ENCODE results near the gene KIAA1958. TPM values are rescaled to one million over a fixed set of nuclear protein-coding genes. Genes with fewer than 3 reads are reported as not detected.

The KIAA1958 gene
- 10.2 TPM for polyA plus RNA-seq (2013, experiment 1 of 2)
- polyA plus RNA-seq (2013, experiment 2 of 2): 10.3 TPM

DNA sequence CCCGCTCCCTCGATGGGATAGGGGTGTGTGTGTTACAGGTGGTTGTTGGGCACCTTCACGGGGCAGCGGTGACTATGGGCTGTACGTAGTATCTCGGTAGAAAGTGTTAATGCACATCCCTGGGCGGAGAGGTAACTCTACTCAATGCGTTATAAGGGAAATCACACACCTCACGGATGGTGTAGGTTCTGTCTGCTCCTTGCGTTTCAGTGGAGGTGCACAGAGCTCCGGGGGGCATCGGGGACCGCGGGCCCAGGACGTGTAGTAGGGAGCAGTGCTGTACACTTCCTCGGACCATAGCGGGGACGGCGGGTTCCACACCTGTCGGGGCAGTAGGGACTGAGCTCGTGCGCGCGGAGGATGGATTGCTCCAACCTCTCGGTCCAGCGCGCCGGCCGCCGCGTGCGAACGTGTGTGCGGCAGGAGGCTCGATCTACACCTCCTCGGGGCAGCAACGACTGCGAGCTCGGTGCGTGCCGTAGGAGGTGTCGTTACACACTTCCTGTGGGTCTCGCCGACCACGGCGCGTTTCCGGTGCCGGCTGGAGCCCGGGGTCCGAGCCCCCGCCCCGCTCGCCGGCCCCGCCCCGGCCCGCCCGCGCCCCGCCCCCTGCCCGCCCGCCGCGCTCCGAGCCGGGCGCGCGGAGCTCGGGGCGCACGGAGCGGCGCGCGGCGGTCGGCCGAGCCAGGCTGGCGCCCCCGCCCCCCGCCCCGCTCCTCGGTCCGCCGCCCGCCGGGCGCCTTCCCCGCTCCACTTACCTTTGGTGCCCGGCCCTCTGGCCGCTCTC lies at the start of gene KIAA1958:
Gene KIAA1958 (plus strand): TSS at position 607 of the 787 bp plus-strand sequence. CDS start 87,254 bp downstream, outside the sequence.
- Histone ChIP-seq H3K23ac (ENCODE audit: low read length) (peak within 1 kb of the TSS; percentile 90), H3K9ac (ENCODE audit: low read length) (peak within 1 kb of the TSS; percentile 89), H2BK15ac (replicated peaks; ENCODE audit: low read depth) (no peak within 1 kb of the TSS), H3K56ac (ENCODE audit: low read length) (peak within 1 kb of the TSS; percentile 98), H3K18ac (ENCODE audit: low read length) (peak within 1 kb of the TSS; percentile 99), H2AK5ac (ENCODE audit: low read length) (no peak within 1 kb of the TSS), H3K4ac (ENCODE audit: low read depth, low read length) (peak within 1 kb of the TSS; percentile 84), H3K4me2 (ENCODE audit: low read length) (peak within 1 kb of the TSS; percentile 92), H3K4me1 (ENCODE audit: control insufficient read depth, low read depth, low read length) (peaks cover 5% of the 10 kb centered on the region), H3K36me3 (ENCODE audit: control insufficient read depth, insufficient read depth, low read length) (no peaks in the 10 kb centered on the region), H3K27me3 (ENCODE audit: insufficient read depth, low read length, poor library complexity) (no peaks in the 10 kb centered on the region), H3K27ac (ENCODE audit: low read depth, low read length) (peak within 1 kb of the TSS; percentile 91), H4K8ac (ENCODE audit: low read depth, low read length) (peak within 1 kb of the TSS; percentile 31), H4K5ac (ENCODE audit: low read length) (no peak within 1 kb of the TSS), H3K79me2 (ENCODE audit: control insufficient read depth, insufficient read depth, low read length) (peaks cover 31% of the 10 kb centered on the region), H3K4me3 (ENCODE audit: low read length) (peak within 1 kb of the TSS; percentile 88), H2BK120ac (ENCODE audit: low read depth, low read length) (peak within 1 kb of the TSS; percentile 89), H3K79me1 (ENCODE audit: low read length) (peaks cover 5% of the 10 kb centered on the region), H2BK5ac (ENCODE audit: low read length) (peak within 1 kb of the TSS; percentile 17)
- no CpG with 5 or more reads among the region's 93 CpGs for WGBS (ENCODE audit: extremely low coverage, insufficient coverage, low lambda C conversion rate)
- DNase-seq: peak; percentile 87

- no peaks in the 10 kb centered on the region for H3K79me2 ChIP-seq (ENCODE audit: control insufficient read depth, insufficient read depth, low read length)
- no peaks in the 10 kb centered on the region for H3K4me1 ChIP-seq (ENCODE audit: control insufficient read depth, low read depth, low read length)
- H4K5ac ChIP-seq (ENCODE audit: low read length): no peak overlapping the region
- H2BK120ac ChIP-seq (ENCODE audit: low read depth, low read length): no peak overlapping the region
- no peak overlapping the region for H3K4me3 ChIP-seq (ENCODE audit: low read length)
- no peak overlapping the region for H3K27ac ChIP-seq (ENCODE audit: low read depth, low read length)
- H3K36me3 ChIP-seq (ENCODE audit: control insufficient read depth, insufficient read depth, low read length): no peaks in the 10 kb centered on the region
- no peak overlapping the region for H2BK5ac ChIP-seq (ENCODE audit: low read length)
- H3K4me2 ChIP-seq (ENCODE audit: low read length): no peak overlapping the region
- H3K79me1 ChIP-seq (ENCODE audit: low read length): no peaks in the 10 kb centered on the region
- H4K8ac ChIP-seq (ENCODE audit: low read depth, low read length): no peak overlapping the region
- no peak overlapping the region for H3K4ac ChIP-seq (ENCODE audit: low read depth, low read length)
- WGBS (ENCODE audit: extremely low coverage, insufficient coverage, low lambda C conversion rate): no CpG with 5 or more reads among the region's 2 CpGs
- H3K18ac ChIP-seq (ENCODE audit: low read length): no peak overlapping the region
- no peak overlapping the region for H2BK15ac ChIP-seq (replicated peaks; ENCODE audit: low read depth)
- H3K27me3 ChIP-seq (ENCODE audit: insufficient read depth, low read length, poor library complexity): no peaks in the 10 kb centered on the region
- H3K9ac ChIP-seq (ENCODE audit: low read length): no peak overlapping the region
- no peak overlapping the region for H3K23ac ChIP-seq (ENCODE audit: low read length)
- no peak overlapping the region for H2AK5ac ChIP-seq (ENCODE audit: low read length)
- no peak for DNase-seq
- no peak overlapping the region for H3K56ac ChIP-seq (ENCODE audit: low read length)
Observed at GRCh38 chr9:112437406-112437805, 49.2 kb upstream of the KIAA1958 start.

GRCh38 chr9:112439171-112439570 lies 47.5 kb upstream of the KIAA1958 start:
- H3K56ac ChIP-seq (ENCODE audit: low read length): no peak overlapping the region
- no peak overlapping the region for H4K8ac ChIP-seq (ENCODE audit: low read depth, low read length)
- no peak overlapping the region for H3K18ac ChIP-seq (ENCODE audit: low read length)
- no peak overlapping the region for H3K4me3 ChIP-seq (ENCODE audit: low read length)
- H3K4me1 ChIP-seq (ENCODE audit: control insufficient read depth, low read depth, low read length): no peaks in the 10 kb centered on the region
- H3K79me2 ChIP-seq (ENCODE audit: control insufficient read depth, insufficient read depth, low read length): no peaks in the 10 kb centered on the region
- H3K4ac ChIP-seq (ENCODE audit: low read depth, low read length): no peak overlapping the region
- no peak overlapping the region for H3K23ac ChIP-seq (ENCODE audit: low read length)
- DNase-seq: no peak
- H3K27me3 ChIP-seq (ENCODE audit: insufficient read depth, low read length, poor library complexity): no peaks in the 10 kb centered on the region
- H2BK120ac ChIP-seq (ENCODE audit: low read depth, low read length): no peak overlapping the region
- H3K4me2 ChIP-seq (ENCODE audit: low read length): no peak overlapping the region
- no CpG with 5 or more reads among the region's 2 CpGs for WGBS (ENCODE audit: extremely low coverage, insufficient coverage, low lambda C conversion rate)
- no peak overlapping the region for H3K9ac ChIP-seq (ENCODE audit: low read length)
- no peaks in the 10 kb centered on the region for H3K36me3 ChIP-seq (ENCODE audit: control insufficient read depth, insufficient read depth, low read length)
- H2BK15ac ChIP-seq (replicated peaks; ENCODE audit: low read depth): no peak overlapping the region
- no peak overlapping the region for H2BK5ac ChIP-seq (ENCODE audit: low read length)
- no peak overlapping the region for H4K5ac ChIP-seq (ENCODE audit: low read length)
- H3K27ac ChIP-seq (ENCODE audit: low read depth, low read length): no peak overlapping the region
- no peaks in the 10 kb centered on the region for H3K79me1 ChIP-seq (ENCODE audit: low read length)
- H2AK5ac ChIP-seq (ENCODE audit: low read length): no peak overlapping the region

DNA sequence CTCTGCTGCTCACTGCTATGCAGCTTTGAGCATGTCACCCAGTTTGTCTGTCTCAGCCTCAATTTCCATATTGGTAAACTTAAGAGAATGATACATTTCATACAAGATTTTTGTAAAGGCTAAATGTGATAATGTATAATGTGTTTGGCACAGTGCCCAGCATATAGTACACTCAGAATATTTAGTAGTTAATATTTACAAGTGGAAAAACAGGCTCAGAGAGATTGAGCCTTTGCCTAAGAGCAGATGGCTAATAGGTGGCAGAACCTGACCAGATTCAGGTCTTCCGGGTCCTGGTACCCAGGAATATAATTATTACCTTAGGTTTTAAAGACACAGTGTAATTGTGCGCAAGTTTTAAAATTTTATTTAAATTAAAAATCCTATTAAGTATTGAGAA lies 46.8 kb upstream of the KIAA1958 start:
- Histone ChIP-seq H3K79me1 (ENCODE audit: low read length) (no peaks in the 10 kb centered on the region), H2AK5ac (ENCODE audit: low read length) (no peak overlapping the region), H3K27me3 (ENCODE audit: insufficient read depth, low read length, poor library complexity) (no peaks in the 10 kb centered on the region), H3K9ac (ENCODE audit: low read length) (no peak overlapping the region), H4K5ac (ENCODE audit: low read length) (no peak overlapping the region), H3K27ac (ENCODE audit: low read depth, low read length) (no peak overlapping the region), H3K4ac (ENCODE audit: low read depth, low read length) (no peak overlapping the region), H3K23ac (ENCODE audit: low read length) (no peak overlapping the region), H2BK15ac (replicated peaks; ENCODE audit: low read depth) (no peak overlapping the region), H3K36me3 (ENCODE audit: control insufficient read depth, insufficient read depth, low read length) (no peaks in the 10 kb centered on the region), H2BK120ac (ENCODE audit: low read depth, low read length) (no peak overlapping the region), H3K79me2 (ENCODE audit: control insufficient read depth, insufficient read depth, low read length) (no peaks in the 10 kb centered on the region), H3K4me1 (ENCODE audit: control insufficient read depth, low read depth, low read length) (no peaks in the 10 kb centered on the region), H3K4me3 (ENCODE audit: low read length) (no peak overlapping the region), H3K18ac (ENCODE audit: low read length) (no peak overlapping the region), H4K8ac (ENCODE audit: low read depth, low read length) (no peak overlapping the region), H3K4me2 (ENCODE audit: low read length) (no peak overlapping the region), H3K56ac (ENCODE audit: low read length) (no peak overlapping the region), H2BK5ac (ENCODE audit: low read length) (no peak overlapping the region)
- no peak for DNase-seq
- no CpG with 5 or more reads among the region's 2 CpGs for WGBS (ENCODE audit: extremely low coverage, insufficient coverage, low lambda C conversion rate)

- Histone ChIP-seq H2BK15ac (replicated peaks; ENCODE audit: low read depth) (no peak overlapping the region), H3K79me2 (ENCODE audit: control insufficient read depth, insufficient read depth, low read length) (no peaks in the 10 kb centered on the region), H3K9ac (ENCODE audit: low read length) (no peak overlapping the region), H3K36me3 (ENCODE audit: control insufficient read depth, insufficient read depth, low read length) (no peaks in the 10 kb centered on the region), H2AK5ac (ENCODE audit: low read length) (no peak overlapping the region), H3K23ac (ENCODE audit: low read length) (no peak overlapping the region), H3K4ac (ENCODE audit: low read depth, low read length) (no peak overlapping the region), H3K56ac (ENCODE audit: low read length) (no peak overlapping the region), H4K8ac (ENCODE audit: low read depth, low read length) (no peak overlapping the region), H2BK120ac (ENCODE audit: low read depth, low read length) (no peak overlapping the region), H3K4me1 (ENCODE audit: control insufficient read depth, low read depth, low read length) (no peaks in the 10 kb centered on the region), H3K27me3 (ENCODE audit: insufficient read depth, low read length, poor library complexity) (no peaks in the 10 kb centered on the region), H3K4me3 (ENCODE audit: low read length) (no peak overlapping the region), H3K79me1 (ENCODE audit: low read length) (no peaks in the 10 kb centered on the region), H3K18ac (ENCODE audit: low read length) (no peak overlapping the region), H4K5ac (ENCODE audit: low read length) (no peak overlapping the region), H3K4me2 (ENCODE audit: low read length) (no peak overlapping the region), H2BK5ac (ENCODE audit: low read length) (no peak overlapping the region), H3K27ac (ENCODE audit: low read depth, low read length) (no peak overlapping the region)
- peak; percentile 7 for DNase-seq
Observed at GRCh38 chr9:112443200-112443599, 43.4 kb upstream of the KIAA1958 start.

DNA sequence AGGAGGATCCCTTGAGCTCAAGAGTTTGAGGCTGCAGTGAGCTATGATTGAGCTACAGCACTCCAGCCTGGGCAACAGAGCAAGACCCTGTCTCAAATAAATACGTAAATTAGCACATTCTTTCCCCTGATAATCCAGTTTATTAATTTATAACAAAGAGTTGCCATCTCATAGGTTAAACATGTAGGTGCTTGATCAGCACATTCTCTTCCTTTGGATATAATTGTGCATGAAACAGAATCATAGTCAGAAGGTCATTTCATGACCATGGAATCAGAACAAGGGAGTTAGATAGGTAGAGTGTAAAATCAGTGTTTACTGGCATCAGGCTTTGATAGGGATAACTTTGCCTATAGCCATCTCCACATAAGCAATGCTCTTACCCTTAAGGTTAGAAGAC lies 43.0 kb upstream of the KIAA1958 start:
- Histone ChIP-seq H3K36me3 (ENCODE audit: control insufficient read depth, insufficient read depth, low read length) (no peaks in the 10 kb centered on the region), H2BK5ac (ENCODE audit: low read length) (no peak overlapping the region), H2BK120ac (ENCODE audit: low read depth, low read length) (no peak overlapping the region)

More for the DNA sequence above, 43.0 kb upstream of the KIAA1958 start:
- Histone ChIP-seq H3K18ac (ENCODE audit: low read length) (no peak overlapping the region), H3K4ac (ENCODE audit: low read depth, low read length) (no peak overlapping the region), H2AK5ac (ENCODE audit: low read length) (no peak overlapping the region), H3K4me3 (ENCODE audit: low read length) (no peak overlapping the region), H3K79me2 (ENCODE audit: control insufficient read depth, insufficient read depth, low read length) (no peaks in the 10 kb centered on the region), H3K79me1 (ENCODE audit: low read length) (no peaks in the 10 kb centered on the region), H4K8ac (ENCODE audit: low read depth, low read length) (no peak overlapping the region), H3K4me1 (ENCODE audit: control insufficient read depth, low read depth, low read length) (no peaks in the 10 kb centered on the region), H4K5ac (ENCODE audit: low read length) (no peak overlapping the region), H3K56ac (ENCODE audit: low read length) (no peak overlapping the region), H3K9ac (ENCODE audit: low read length) (no peak overlapping the region), H3K27ac (ENCODE audit: low read depth, low read length) (no peak overlapping the region), H3K23ac (ENCODE audit: low read length) (no peak overlapping the region), H3K4me2 (ENCODE audit: low read length) (no peak overlapping the region), H2BK15ac (replicated peaks; ENCODE audit: low read depth) (no peak overlapping the region), H3K27me3 (ENCODE audit: insufficient read depth, low read length, poor library complexity) (no peaks in the 10 kb centered on the region)
- WGBS (ENCODE audit: extremely low coverage, insufficient coverage, low lambda C conversion rate): no CpG with 5 or more reads among the region's 1 CpG
- DNase-seq: no peak

Measured in mesendoderm (in vitro differentiated cells).